ENCODE data around the gene SPATA6. TPM values are rescaled to one million over a fixed set of nuclear protein-coding genes. Genes with fewer than 3 reads are reported as not detected.

The SPATA6 gene
- total and polyA plus RNA-seq, 2 experiments from 2014 or later: 10.6 to 13.3 TPM

- Histone ChIP-seq H4K20me1 (replicated peaks; ENCODE audit: insufficient read depth) (no peaks in the 10 kb centered on the region), H2AFZ (0 out of 2 replicates have a peak overlapping the region, but pooled peaks have one; percentile 85), H3K36me3 (ENCODE audit: insufficient read depth) (no peaks in the 10 kb centered on the region), H3K27me3 (ENCODE audit: insufficient read depth) (no peaks in the 10 kb centered on the region), H3K4me2 (no peak overlapping the region), H3K79me2 (replicated peaks; ENCODE audit: insufficient read depth) (no peaks in the 10 kb centered on the region), H3K9me2 (ENCODE audit: insufficient read depth) (no peaks in the 10 kb centered on the region; the same call in 1 of the 2 replicates), H3K4me3 (no peak overlapping the region), H3K27ac (ENCODE audit: low read depth) (no peak overlapping the region), H3K4me1 (ENCODE audit: insufficient read depth) (peaks cover 8% of the 10 kb centered on the region), H3F3A (replicated peaks; ENCODE audit: low read depth) (no peaks in the 10 kb centered on the region)
- no peak for ATAC-seq
- Mint-ChIP-seq H3K4me1 (peaks cover 12% of the 10 kb centered on the region), H3K9me3 (no peaks in the 10 kb centered on the region), H3K36me3 (ENCODE audit: low read depth) (no peaks in the 10 kb centered on the region), H3K27ac (no peak overlapping the region), H3K27me3 (ENCODE audit: insufficient read depth, low read depth, poor library complexity) (peaks cover 2% of the 10 kb centered on the region), H3K4me3 (no peak overlapping the region)
- TF ChIP-seq ZNF114 (CRISPR knock-in tag; IDR thresholded peaks at IDR 0.05) (no peak), REST (IDR thresholded peaks at IDR 0.05; ENCODE audit: unreplicated experiment) (no peak), ETS1 (IDR thresholded peaks at IDR 0.05) (no peak), JUNB (IDR thresholded peaks at IDR 0.05; ENCODE audit: unreplicated experiment) (no peak), ZNF331 (CRISPR knock-in tag; IDR thresholded peaks at IDR 0.05; ENCODE audit: low read depth) (no peak), NANOG (IDR thresholded peaks at IDR 0.05; ENCODE audit: borderline replicate concordance) (no peak), STAT1 (IDR thresholded peaks at IDR 0.05; ENCODE audit: unreplicated experiment) (no peak)
- no peak for DNase-seq (ENCODE audit: low spot score)
These were observed 21.0 kb upstream of the SPATA6 start for GRCh38 chr1:48493041-48493440.

- no peaks in the 10 kb centered on the region for H3K9me3 Mint-ChIP-seq
- no peak overlapping the region for H3K4me2 ChIP-seq
- no peaks in the 10 kb centered on the region for H3K36me3 Mint-ChIP-seq (ENCODE audit: low read depth)
- H3K4me1 Mint-ChIP-seq: peaks cover 9% of the 10 kb centered on the region
- no peaks in the 10 kb centered on the region for H4K20me1 ChIP-seq (replicated peaks; ENCODE audit: insufficient read depth)
- H2AFZ ChIP-seq: 0 out of 2 replicates have a peak overlapping the region, but pooled peaks have one; percentile 66
- no peak overlapping the region for H3K4me3 Mint-ChIP-seq
- ATAC-seq (no peak), DNase-seq (ENCODE audit: low spot score) (no peak)
- peaks cover 2% of the 10 kb centered on the region for H3K27me3 Mint-ChIP-seq (ENCODE audit: insufficient read depth, low read depth, poor library complexity)
- no peaks in the 10 kb centered on the region for H3F3A ChIP-seq (replicated peaks; ENCODE audit: low read depth)
- H3K4me1 ChIP-seq (ENCODE audit: insufficient read depth): peaks cover 8% of the 10 kb centered on the region
- H3K36me3 ChIP-seq (ENCODE audit: insufficient read depth): no peaks in the 10 kb centered on the region
- no peaks in the 10 kb centered on the region for H3K27me3 ChIP-seq (ENCODE audit: insufficient read depth)
- no peak overlapping the region for H3K27ac Mint-ChIP-seq
- H3K27ac ChIP-seq (ENCODE audit: low read depth): no peak overlapping the region
- H3K79me2 ChIP-seq (replicated peaks; ENCODE audit: insufficient read depth): no peaks in the 10 kb centered on the region
- H3K9me2 ChIP-seq (ENCODE audit: insufficient read depth): no peaks in the 10 kb centered on the region; the same call in 1 of the 2 replicates
- H3K4me3 ChIP-seq: no peak overlapping the region
- TF ChIP-seq ZNF331 (CRISPR knock-in tag; IDR thresholded peaks at IDR 0.05; ENCODE audit: low read depth) (no peak), ZNF462 (CRISPR knock-in tag; IDR thresholded peaks at IDR 0.05) (no peak)
These were observed 20.4 kb upstream of the SPATA6 start for GRCh38 chr1:48492392-48492791.
